ENCODE data around the gene ARFGAP1.

DNA sequence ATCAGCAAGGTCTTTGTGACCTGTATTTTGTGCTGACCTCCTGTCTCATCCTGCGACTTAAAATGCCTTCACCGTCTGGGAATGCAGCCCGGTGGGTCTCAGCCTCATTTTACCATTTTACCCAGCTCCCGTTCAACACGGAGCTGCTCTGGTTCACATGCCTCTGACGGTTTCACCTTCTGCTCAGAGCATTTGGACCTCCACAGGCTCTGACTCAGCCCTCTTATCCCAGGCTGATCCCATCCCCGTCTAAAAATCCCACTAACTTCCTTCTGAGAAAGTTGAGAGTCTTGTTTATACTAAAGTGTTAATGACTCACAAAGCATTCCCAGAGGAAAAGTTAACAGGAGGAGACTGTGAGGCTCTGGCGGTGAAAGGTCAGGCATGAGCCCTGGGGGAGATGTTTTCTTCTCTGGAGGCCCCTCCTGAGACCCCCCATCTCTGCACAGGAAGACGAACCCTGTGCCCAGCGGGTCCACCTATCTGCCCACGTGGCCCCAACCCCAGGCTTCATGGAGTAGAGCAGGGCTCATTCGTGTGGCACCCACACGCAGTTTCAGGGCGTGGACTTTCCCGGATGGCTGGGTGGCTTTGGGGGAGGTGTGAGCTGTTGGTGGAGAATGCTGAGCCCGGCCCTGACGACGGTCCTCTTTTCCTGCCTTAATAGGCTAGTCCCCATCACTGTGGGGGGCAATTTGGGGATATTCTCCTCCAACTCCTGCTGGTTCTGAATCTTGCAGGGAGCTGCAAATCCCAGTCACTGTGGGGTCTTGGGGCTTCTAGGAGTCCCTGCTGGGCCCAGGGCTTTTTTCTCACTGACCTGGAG lies 40.2 kb upstream of the ARFGAP1 start:
- TF ChIP-seq, protein P1, sequence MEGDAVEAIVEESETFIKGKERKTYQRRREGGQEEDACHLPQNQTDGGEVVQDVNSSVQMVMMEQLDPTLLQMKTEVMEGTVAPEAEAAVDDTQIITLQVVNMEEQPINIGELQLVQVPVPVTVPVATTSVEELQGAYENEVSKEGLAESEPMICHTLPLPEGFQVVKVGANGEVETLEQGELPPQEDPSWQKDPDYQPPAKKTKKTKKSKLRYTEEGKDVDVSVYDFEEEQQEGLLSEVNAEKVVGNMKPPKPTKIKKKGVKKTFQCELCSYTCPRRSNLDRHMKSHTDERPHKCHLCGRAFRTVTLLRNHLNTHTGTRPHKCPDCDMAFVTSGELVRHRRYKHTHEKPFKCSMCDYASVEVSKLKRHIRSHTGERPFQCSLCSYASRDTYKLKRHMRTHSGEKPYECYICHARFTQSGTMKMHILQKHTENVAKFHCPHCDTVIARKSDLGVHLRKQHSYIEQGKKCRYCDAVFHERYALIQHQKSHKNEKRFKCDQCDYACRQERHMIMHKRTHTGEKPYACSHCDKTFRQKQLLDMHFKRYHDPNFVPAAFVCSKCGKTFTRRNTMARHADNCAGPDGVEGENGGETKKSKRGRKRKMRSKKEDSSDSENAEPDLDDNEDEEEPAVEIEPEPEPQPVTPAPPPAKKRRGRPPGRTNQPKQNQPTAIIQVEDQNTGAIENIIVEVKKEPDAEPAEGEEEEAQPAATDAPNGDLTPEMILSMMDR (IDR thresholded peaks at IDR 0.05), result no peak
- no peak for TF ChIP-seq POLR2A (IDR thresholded peaks at IDR 0.05)

Measured in uterus (tissue), 2 donors.